Caco-2 (cell line): Measurements from ENCODE around the gene FAM174C. TPM values are rescaled to one million over a fixed set of nuclear protein-coding genes. Genes with fewer than 3 reads are reported as not detected.

Source experiments
- BruUV-seq: library from RNA; stranded (reverse); fragments of 400-500 nt; replicated peaks from 2 replicates; lab custom pipeline; 2021; lab: Mats Ljungman, UMichigan
- CTCF ChIA-PET: fragments of 300-600 bp; sonication (Branson Sonifier 250); formaldehyde crosslinking; loops from one replicate; lab custom pipeline; 2022; ENCODE audit warnings: antibody characterized with exemption; lab: Charles Lee
- POLR2A ChIA-PET: fragments of 300-600 bp; sonication (Branson Sonifier 250); formaldehyde crosslinking; loops from one replicate; lab custom pipeline; 2022; ENCODE audit warnings: antibody characterized with exemption; lab: Charles Lee
- DNase-seq, 2 experiments: peaks; one replicate each; pipeline versions ENCODE4 v3.0.0 to v3.0.0-alpha.2; 2020 to 2022
- H3K27me3 ChIP-seq: replicated peaks from 2 replicates; pipeline ENCODE4 v1.6.0; 2011; ENCODE audit warnings: low read length; ENCODE audit not compliant: control insufficient read depth, insufficient read depth
- H3K36me3 ChIP-seq: 2 replicates; pipeline ENCODE4 v1.5.1; 2011; ENCODE audit warnings: low read length; ENCODE audit not compliant: control insufficient read depth, insufficient read depth
- H3K4me1 ChIP-seq: fragments of 250-450 bp; sonication (Bioruptor Pico); 2 replicates; pipeline ENCODE4 v1.5.1; 2020; ENCODE audit warnings: mild to moderate bottlenecking
- H3K4me3 ChIP-seq: 2 replicates; pipeline ENCODE4 v1.5.1; 2011; ENCODE audit warnings: low read depth, mild to moderate bottlenecking, control low read depth, low read length
- H3K9me3 ChIP-seq: fragments of 250-450 bp; sonication (Bioruptor Pico); 2 replicates; pipeline ENCODE4 v1.5.1; 2020; ENCODE audit warnings: mild to moderate bottlenecking, moderate library complexity
- H3K27ac Mint-ChIP-seq: one replicate; pipeline ENCODE4 v1.8.0; 2022; ENCODE audit warnings: mixed read lengths; ENCODE audit not compliant: unreplicated experiment
- H3K27me3 Mint-ChIP-seq: one replicate; pipeline ENCODE4 v1.8.0; 2022; ENCODE audit warnings: mixed read lengths; ENCODE audit not compliant: insufficient read depth, unreplicated experiment
- H3K36me3 Mint-ChIP-seq: one replicate; pipeline ENCODE4 v1.8.0; 2022; ENCODE audit warnings: mild to moderate bottlenecking, mixed read lengths; ENCODE audit not compliant: insufficient read depth, unreplicated experiment
- H3K4me1 Mint-ChIP-seq: one replicate; pipeline ENCODE4 v1.8.0; 2022; ENCODE audit warnings: low read depth, mixed read lengths; ENCODE audit not compliant: unreplicated experiment
- H3K4me3 Mint-ChIP-seq: one replicate; pipeline ENCODE4 v1.8.0; 2022; ENCODE audit warnings: mild to moderate bottlenecking, moderate library complexity, mixed read lengths; ENCODE audit not compliant: unreplicated experiment
- H3K9me3 Mint-ChIP-seq: one replicate; pipeline ENCODE4 v1.8.0; 2022; ENCODE audit warnings: mixed read lengths; ENCODE audit not compliant: unreplicated experiment
- intact Hi-C: fragments of 100-400 bp; cut with micrococcal nuclease; formaldehyde crosslinking; loops from one replicate; pipeline ENCODE4 v1.10.0; 2022; ENCODE audit not compliant: unreplicated experiment
- total RNA-seq: library from RNA; stranded (reverse); gene quantifications from 2 replicates; pipeline ENCODE4 v1.2.3, GENCODE V29; 2022
- TF ChIP-seq, protein P1 (sequence below), 2 experiments: fragments of 200-600 bp in 1 of 2; IDR thresholded peaks; 1 replicate in 1 of 2; 2 replicates in 1 of 2; pipeline versions ENCODE4 v1.5.1 to v1.8.0; 2011 to 2022; ENCODE audit warnings: antibody characterized with exemption in 1 of 2, control low read depth in 1 of 2, inconsistent platforms in 1 of 2, low read depth in 1 of 2, low read length in 1 of 2, mild to moderate bottlenecking in 1 of 2, moderate library complexity in 1 of 2; ENCODE audit not compliant: insufficient read depth in 1 of 2, severe bottlenecking in 1 of 2, unreplicated experiment in 1 of 2

Gene FAM174C
- total RNA-seq, 1 experiment from 2014 or later: 51.0 TPM

DNA sequence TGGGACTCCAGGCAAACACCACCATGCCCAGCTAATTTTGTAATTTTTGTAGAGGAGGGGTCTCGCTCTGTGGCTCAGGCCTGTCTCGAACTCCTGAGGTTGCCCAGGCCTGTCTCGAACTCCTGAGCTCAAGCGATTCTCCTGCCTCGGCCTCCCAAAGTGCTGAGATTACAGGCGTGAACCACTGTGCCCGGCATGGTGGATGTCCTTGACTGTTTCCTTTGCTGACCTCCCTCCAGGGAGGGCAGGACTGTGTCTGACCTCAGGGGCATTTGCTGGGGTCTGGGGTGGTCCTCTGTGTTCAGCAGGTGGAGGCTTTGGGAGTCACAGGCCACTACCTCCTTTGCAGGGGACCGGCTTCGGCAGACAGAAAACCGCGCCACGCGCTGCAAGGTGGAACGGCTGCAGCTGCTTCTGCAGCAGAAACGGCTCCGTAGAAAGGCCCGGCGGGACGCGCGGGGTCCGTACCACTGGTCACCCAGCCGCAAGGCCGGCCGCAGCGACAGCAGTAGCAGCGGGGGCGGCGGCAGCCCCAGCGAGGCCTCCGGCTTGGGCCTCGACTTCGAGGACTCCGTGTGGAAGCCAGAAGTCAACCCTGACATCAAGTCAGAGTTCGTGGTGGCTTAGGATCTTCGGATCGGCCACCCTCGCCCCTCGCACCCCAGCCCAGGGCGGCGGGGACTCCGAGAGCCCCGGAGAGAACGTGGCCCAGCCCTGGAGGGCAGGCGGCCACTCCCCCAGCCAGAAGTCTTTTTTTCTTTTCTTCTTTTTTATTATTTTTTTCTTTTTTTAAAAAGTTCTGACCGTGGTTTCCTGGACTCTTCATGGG lies 18.5 kb upstream of the FAM174C start:
- H3K9me3 Mint-ChIP-seq: no peaks in the 10 kb centered on the region
- peaks cover 98% of the 10 kb centered on the region for H3K36me3 Mint-ChIP-seq
- no TSS peak for BruUV-seq
- peak overlapping the region; percentile 72 for H3K27ac Mint-ChIP-seq
- POLR2A ChIA-PET: interaction anchor here (1.4 to 3.4 kb wide), 2 partner anchors 10 to 12 kb away, joined by 5 to 18 read pairs; partner anchors contain the start of gene CIRBP
- Histone ChIP-seq H3K4me1 (peaks cover 61% of the 10 kb centered on the region), H3K4me3 (no peak overlapping the region), H3K36me3 (peaks cover 14% of the 10 kb centered on the region), H3K9me3 (no peaks in the 10 kb centered on the region), H3K27me3 (no peaks in the 10 kb centered on the region)
- intact Hi-C loops: no loop called here
- peaks cover 19% of the 10 kb centered on the region for H3K4me1 Mint-ChIP-seq
- peak overlapping the region; percentile 46 for H3K4me3 Mint-ChIP-seq
- H3K27me3 Mint-ChIP-seq: no peaks in the 10 kb centered on the region
- TF ChIP-seq, protein P1, sequence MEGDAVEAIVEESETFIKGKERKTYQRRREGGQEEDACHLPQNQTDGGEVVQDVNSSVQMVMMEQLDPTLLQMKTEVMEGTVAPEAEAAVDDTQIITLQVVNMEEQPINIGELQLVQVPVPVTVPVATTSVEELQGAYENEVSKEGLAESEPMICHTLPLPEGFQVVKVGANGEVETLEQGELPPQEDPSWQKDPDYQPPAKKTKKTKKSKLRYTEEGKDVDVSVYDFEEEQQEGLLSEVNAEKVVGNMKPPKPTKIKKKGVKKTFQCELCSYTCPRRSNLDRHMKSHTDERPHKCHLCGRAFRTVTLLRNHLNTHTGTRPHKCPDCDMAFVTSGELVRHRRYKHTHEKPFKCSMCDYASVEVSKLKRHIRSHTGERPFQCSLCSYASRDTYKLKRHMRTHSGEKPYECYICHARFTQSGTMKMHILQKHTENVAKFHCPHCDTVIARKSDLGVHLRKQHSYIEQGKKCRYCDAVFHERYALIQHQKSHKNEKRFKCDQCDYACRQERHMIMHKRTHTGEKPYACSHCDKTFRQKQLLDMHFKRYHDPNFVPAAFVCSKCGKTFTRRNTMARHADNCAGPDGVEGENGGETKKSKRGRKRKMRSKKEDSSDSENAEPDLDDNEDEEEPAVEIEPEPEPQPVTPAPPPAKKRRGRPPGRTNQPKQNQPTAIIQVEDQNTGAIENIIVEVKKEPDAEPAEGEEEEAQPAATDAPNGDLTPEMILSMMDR (IDR thresholded peaks at IDR 0.05; ENCODE audit: insufficient read depth in 1 of 2, low read depth in 1 of 2, low read length in 1 of 2, severe bottlenecking in 1 of 2, unreplicated experiment in 1 of 2): no peak
- DNase-seq: no peak
- CTCF ChIA-PET: interaction anchor here (1.1 kb wide), 1 partner anchor 12 kb away, joined by 3 read pairs; no protein-coding TSS in a partner anchor

DNA sequence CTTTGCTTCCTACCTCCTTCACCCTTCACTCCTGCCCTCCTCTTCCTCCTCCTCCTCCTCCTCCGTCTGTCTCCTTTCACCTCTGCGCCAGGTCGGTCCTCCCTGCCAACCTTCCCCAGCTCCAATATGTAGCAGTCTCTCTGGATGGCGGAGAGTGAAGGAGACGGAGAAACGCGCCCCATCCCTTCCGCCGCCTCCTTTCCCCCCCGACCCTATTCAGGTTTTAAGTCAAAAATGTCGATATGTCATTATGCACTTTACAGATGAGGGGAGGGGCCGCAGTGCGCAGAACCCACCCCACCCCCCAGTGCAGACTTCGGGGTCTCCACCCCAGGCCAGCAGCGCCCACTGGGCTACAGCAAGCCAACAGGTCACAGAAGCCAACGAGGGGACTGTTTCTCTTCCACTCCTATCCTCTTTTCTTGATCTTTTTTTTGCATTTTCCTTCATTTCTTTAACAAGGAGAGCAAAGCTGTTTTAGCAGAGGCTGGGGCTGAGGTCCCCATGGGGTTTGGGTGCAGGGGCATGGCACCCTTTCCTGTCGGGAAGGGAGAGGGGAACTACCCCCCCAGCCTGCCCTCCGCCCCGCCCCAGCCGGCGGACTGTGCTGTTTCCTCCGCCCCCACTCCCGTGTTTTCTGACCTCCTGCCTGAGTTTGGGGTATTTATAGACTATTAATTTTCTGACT lies 17.7 kb upstream of the FAM174C start:
- H3K9me3 ChIP-seq: no peaks in the 10 kb centered on the region
- peak overlapping the region; percentile 46 for H3K4me3 Mint-ChIP-seq
- TF ChIP-seq, protein P1 (IDR thresholded peaks at IDR 0.05; ENCODE audit: insufficient read depth in 1 of 2, low read depth in 1 of 2, low read length in 1 of 2, severe bottlenecking in 1 of 2, unreplicated experiment in 1 of 2): no peak
- no peaks in the 10 kb centered on the region for H3K27me3 Mint-ChIP-seq
- no TSS peak for BruUV-seq
- peak overlapping the region; percentile 72 for H3K27ac Mint-ChIP-seq
- H3K27me3 ChIP-seq: no peaks in the 10 kb centered on the region
- ChIA-PET CTCF (no interaction called here), POLR2A (interaction anchor here (0.7 to 3.4 kb wide), 2 partner anchors 11 to 83 kb away, joined by 4 to 18 read pairs; partner anchors contain the start of genes CIRBP and SBNO2)
- H3K4me1 Mint-ChIP-seq: peaks cover 23% of the 10 kb centered on the region
- H3K9me3 Mint-ChIP-seq: no peaks in the 10 kb centered on the region
- peaks cover 97% of the 10 kb centered on the region for H3K36me3 Mint-ChIP-seq
- intact Hi-C loops: no loop called here
- H3K36me3 ChIP-seq: peaks cover 13% of the 10 kb centered on the region
- H3K4me3 ChIP-seq: no peak overlapping the region
- DNase-seq: no peak
- peaks cover 69% of the 10 kb centered on the region for H3K4me1 ChIP-seq

DNA sequence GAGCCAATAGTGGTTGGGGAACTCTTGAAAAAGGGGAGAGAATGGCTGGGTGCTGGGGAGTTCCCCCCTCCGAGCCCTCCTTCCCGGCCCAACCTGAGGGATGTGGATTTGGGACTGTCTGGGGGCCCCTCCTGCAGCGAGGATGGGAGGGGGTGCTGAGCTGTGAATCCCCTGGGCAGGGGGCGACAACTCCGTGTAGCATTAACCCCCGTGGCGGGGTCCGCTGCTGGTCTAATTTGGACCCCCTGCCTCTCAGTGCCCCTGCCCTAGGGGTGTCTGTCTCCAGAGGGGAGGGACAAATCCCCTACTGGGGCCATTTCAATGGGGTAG lies 17.2 kb upstream of the FAM174C start:
- DNase-seq: no peak
- H3K4me1 ChIP-seq: peaks cover 74% of the 10 kb centered on the region

More for the DNA sequence above, 17.2 kb upstream of the FAM174C start:
- Histone ChIP-seq H3K27me3 (no peaks in the 10 kb centered on the region), H3K4me3 (no peak overlapping the region), H3K9me3 (no peaks in the 10 kb centered on the region), H3K36me3 (peaks cover 13% of the 10 kb centered on the region)
- H3K36me3 Mint-ChIP-seq: peaks cover 97% of the 10 kb centered on the region
- no peaks in the 10 kb centered on the region for H3K27me3 Mint-ChIP-seq
- peak overlapping the region; percentile 46 for H3K4me3 Mint-ChIP-seq
- ChIA-PET POLR2A (interaction anchor here (0.7 to 3.4 kb wide), 2 partner anchors 11 to 84 kb away, joined by 4 to 18 read pairs; partner anchors contain the start of genes CIRBP and SBNO2), CTCF (interaction anchor here (0.6 to 5.2 kb wide), 2 partner anchors 14 to 16 kb away, joined by 3 to 41 read pairs; no protein-coding TSS in a partner anchor)
- intact Hi-C loops: no loop called here
- no peaks in the 10 kb centered on the region for H3K9me3 Mint-ChIP-seq
- TF ChIP-seq, protein P1 (IDR thresholded peaks at IDR 0.05; ENCODE audit: insufficient read depth in 1 of 2, low read depth in 1 of 2, low read length in 1 of 2, severe bottlenecking in 1 of 2, unreplicated experiment in 1 of 2): no peak
- BruUV-seq: TSS peak; percentile 12
- peaks cover 23% of the 10 kb centered on the region for H3K4me1 Mint-ChIP-seq
- H3K27ac Mint-ChIP-seq: peak overlapping the region; percentile 72
